H1 (cell line): ENCODE measurements around the gene JPH2. TPM values are rescaled to one million over a fixed set of nuclear protein-coding genes. Genes with fewer than 3 reads are reported as not detected.

Experiments
- CTCF ChIA-PET: fragments of 300-600 bp; sonication (Branson Sonifier 250); formaldehyde crosslinking; loops from one replicate; lab custom pipeline; 2021; ENCODE audit not compliant: partially characterized antibody; lab: Charles Lee
- POLR2A ChIA-PET: fragments of 300-600 bp; sonication (Branson Sonifier 250); formaldehyde crosslinking; loops from one replicate; lab custom pipeline; 2021; ENCODE audit warnings: inconsistent platforms; ENCODE audit not compliant: partially characterized antibody; lab: Charles Lee
- DNase-seq, 2 experiments: peaks; one replicate each; pipeline versions ENCODE4 v3.0.0 to v3.0.0-alpha.2; 2010 to 2022; ENCODE audit warnings: low spot score in 2 of 2, low read depth in 1 of 2, mixed read lengths in 1 of 2
- FAIRE-seq: peaks from 2 replicates; lab custom pipeline; 2011; peaks lifted over from hg19 to GRCh38; lab: Jason Lieb, UNC
- H2AFZ ChIP-seq: 2 replicates; pipeline ENCODE4 v1.8.1; 2012; ENCODE audit warnings: low read length, inconsistent platforms
- H2AK5ac ChIP-seq: 2 replicates; pipeline ENCODE4 v1.6.1; 2013; ENCODE audit warnings: low read depth, low read length
- H2BK120ac ChIP-seq: replicated peaks from 2 replicates; pipeline ENCODE3; 2013; ENCODE audit warnings: low read depth, low read length, inconsistent platforms
- H2BK12ac ChIP-seq: 2 replicates; pipeline ENCODE4 v1.6.1; 2013; ENCODE audit warnings: low read depth, low read length
- H2BK15ac ChIP-seq: 2 replicates; pipeline ENCODE4 v1.6.1; 2013; ENCODE audit warnings: low read length
- H2BK20ac ChIP-seq: 2 replicates; pipeline ENCODE4 v1.6.1; 2013; ENCODE audit warnings: low read length
- H2BK5ac ChIP-seq: 2 replicates; pipeline ENCODE4 v1.6.1; 2013; ENCODE audit warnings: low read depth, low read length
- H3K14ac ChIP-seq: 2 replicates; pipeline ENCODE4 v1.6.1; 2013; ENCODE audit warnings: inconsistent platforms; ENCODE audit not compliant: insufficient read length
- H3K18ac ChIP-seq: 2 replicates; pipeline ENCODE4 v1.6.1; 2013; ENCODE audit warnings: low read length; ENCODE audit errors: extremely low read depth
- H3K23ac ChIP-seq: 2 replicates; pipeline ENCODE4 v1.6.1; 2013; ENCODE audit warnings: inconsistent platforms; ENCODE audit not compliant: insufficient read length
- H3K23me2 ChIP-seq: 2 replicates; pipeline ENCODE4 v1.6.1; 2013; ENCODE audit warnings: low read depth, low read length
- H3K27ac ChIP-seq: 2 replicates; pipeline ENCODE4 v1.6.1; 2011; ENCODE audit warnings: low read depth, low read length, inconsistent platforms
- H3K27me3 ChIP-seq, 4 experiments: replicated peaks in 1 of 4; 1 replicate in 1 of 4; 2 replicates in 3 of 4; pipeline versions ENCODE4 v1.6.1 to v1.8.1; 2011 to 2013; ENCODE audit warnings: low read length in 3 of 4, mild to moderate bottlenecking in 3 of 4, inconsistent platforms in 2 of 4, mixed read lengths in 2 of 4, moderate library complexity in 1 of 4; ENCODE audit not compliant: control insufficient read depth in 3 of 4, insufficient read depth in 3 of 4; ENCODE audit errors: extremely low read depth in 1 of 4
- H3K36me3 ChIP-seq, 4 experiments: 2 replicates each; pipeline versions ENCODE4 v1.6.1 to v1.8.1; 2011 to 2013; ENCODE audit warnings: mild to moderate bottlenecking in 4 of 4, low read length in 3 of 4, moderate library complexity in 2 of 4, control low read depth in 1 of 4, inconsistent platforms in 1 of 4; ENCODE audit not compliant: insufficient read depth in 4 of 4, control insufficient read depth in 2 of 4
- H3K4ac ChIP-seq: replicated peaks from 2 replicates; pipeline ENCODE3; 2013; ENCODE audit warnings: low read length, low read depth, mixed read lengths, inconsistent platforms; ENCODE audit not compliant: insufficient read length
- H3K4me1 ChIP-seq, 4 experiments: replicated peaks in 1 of 4; 1 replicate in 1 of 4; 2 replicates in 3 of 4; pipeline versions ENCODE4 v1.6.1 to v1.8.1; 2011 to 2013; ENCODE audit warnings: low read length in 3 of 4, inconsistent platforms in 2 of 4, mixed read lengths in 1 of 4; ENCODE audit not compliant: insufficient read depth in 4 of 4, control insufficient read depth in 3 of 4
- H3K4me2 ChIP-seq, 2 experiments: 2 replicates each; pipeline versions ENCODE4 v1.6.1 to v1.8.1; 2011 to 2013; ENCODE audit warnings: low read depth in 2 of 2, low read length in 2 of 2, control low read depth in 1 of 2, inconsistent platforms in 1 of 2, mild to moderate bottlenecking in 1 of 2; ENCODE audit not compliant: insufficient read depth in 1 of 2
- H3K4me3 ChIP-seq, 4 experiments: fragments of 200-600, 300-600 bp in 1 of 4; sonication (generic), shearing (Covaris generic), sonication (Bioruptor Twin) in 1 of 4; 2 replicates each; pipeline versions ENCODE4 v1.5.1 to v1.8.1; 2011 to 2016; ENCODE audit warnings: low read length in 4 of 4, low read depth in 3 of 4, control low read depth in 2 of 4, inconsistent platforms in 2 of 4, mild to moderate bottlenecking in 2 of 4, mixed read lengths in 1 of 4, moderate library complexity in 1 of 4; ENCODE audit not compliant: insufficient read depth in 2 of 4; ENCODE audit errors: extremely low read depth in 1 of 4
- H3K56ac ChIP-seq: replicated peaks from 2 replicates; pipeline ENCODE3; 2013; ENCODE audit warnings: low read depth, mild to moderate bottlenecking, mixed read lengths, low read length, inconsistent platforms; ENCODE audit not compliant: insufficient read length
- H3K79me1 ChIP-seq: 2 replicates; pipeline ENCODE4 v1.6.1; 2013; ENCODE audit warnings: low read depth, low read length, control low read depth
- H3K79me2 ChIP-seq, 2 experiments: 2 replicates each; pipeline versions ENCODE4 v1.6.1 to v1.8.1; 2012 to 2013; ENCODE audit warnings: low read length in 2 of 2, mild to moderate bottlenecking in 2 of 2, inconsistent platforms in 1 of 2; ENCODE audit not compliant: insufficient read depth in 2 of 2, control insufficient read depth in 1 of 2
- H3K9ac ChIP-seq, 4 experiments: replicated peaks in 1 of 4; 1 replicate in 1 of 4; 2 replicates in 3 of 4; pipeline versions ENCODE4 v1.6.1 to v1.8.1; 2011 to 2013; ENCODE audit warnings: low read depth in 3 of 4, low read length in 3 of 4, control low read depth in 2 of 4, mild to moderate bottlenecking in 2 of 4, moderate library complexity in 2 of 4, inconsistent platforms in 1 of 4; ENCODE audit errors: extremely low read depth in 1 of 4
- H3K9me3 ChIP-seq, 2 experiments: 2 replicates each; pipeline versions ENCODE4 v1.6.1 to v1.8.1; 2012 to 2013; ENCODE audit warnings: mild to moderate bottlenecking in 2 of 2, moderate library complexity in 2 of 2, control low read depth in 1 of 2, inconsistent platforms in 1 of 2, low read depth in 1 of 2, low read length in 1 of 2, mixed read lengths in 1 of 2; ENCODE audit not compliant: insufficient read depth in 2 of 2
- H4K20me1 ChIP-seq, 2 experiments: replicated peaks in 1 of 2; 2 replicates each; pipeline versions ENCODE3 to v1.8.1; 2011 to 2013; ENCODE audit warnings: inconsistent platforms in 2 of 2, low read length in 2 of 2, mild to moderate bottlenecking in 1 of 2; ENCODE audit not compliant: insufficient read depth in 2 of 2, control insufficient read depth in 1 of 2
- H4K5ac ChIP-seq: 2 replicates; pipeline ENCODE4 v1.6.1; 2013; ENCODE audit warnings: low read length, low read depth, mixed read lengths, inconsistent platforms; ENCODE audit not compliant: insufficient read length
- H4K8ac ChIP-seq: 2 replicates; pipeline ENCODE4 v1.8.0; 2013; ENCODE audit warnings: mild to moderate bottlenecking, moderate library complexity, low read length, inconsistent platforms; ENCODE audit not compliant: insufficient read depth; ENCODE audit errors: extremely low read depth
- H4K91ac ChIP-seq: replicated peaks from 2 replicates; pipeline ENCODE3; 2013; ENCODE audit warnings: low read length, mixed read lengths, inconsistent platforms; ENCODE audit not compliant: insufficient read length
- CHD2 ChIP-seq: IDR thresholded peaks from 2 replicates; pipeline ENCODE4 v1.6.1; 2012; ENCODE audit warnings: low read length, improper control_type of control experiment
- CREB1 ChIP-seq: IDR thresholded peaks from 2 replicates; pipeline ENCODE4 v1.6.1; 2012; ENCODE audit warnings: inconsistent platforms
- EP300 ChIP-seq, 2 experiments: IDR thresholded peaks; 1 replicate in 1 of 2; 2 replicates in 1 of 2; pipeline ENCODE4 v1.6.1; 2011 to 2012; ENCODE audit warnings: low read depth in 2 of 2, low read length in 2 of 2, mild to moderate bottlenecking in 2 of 2, borderline replicate concordance in 1 of 2, inconsistent platforms in 1 of 2, moderate library complexity in 1 of 2
- EZH2 ChIP-seq: fragments of 200-600 bp; sonication (generic); IDR thresholded peaks from 2 replicates; pipeline ENCODE4 v1.7.1; 2012; ENCODE audit warnings: low read depth, mild to moderate bottlenecking, moderate library complexity, low read length, inconsistent platforms; ENCODE audit not compliant: severe bottlenecking
- KDM4A ChIP-seq: IDR thresholded peaks from one replicate; pipeline ENCODE4 v1.7.1; 2012; ENCODE audit warnings: low read depth, mild to moderate bottlenecking, moderate library complexity, low read length, inconsistent platforms; ENCODE audit not compliant: severe bottlenecking
- KDM5A ChIP-seq: fragments of 200-600 bp; IDR thresholded peaks from 2 replicates; pipeline ENCODE4 v1.7.1; 2012; ENCODE audit warnings: mild to moderate bottlenecking, low read length, inconsistent platforms, mixed read lengths
- MAFK ChIP-seq: IDR thresholded peaks from 2 replicates; pipeline ENCODE4 v1.6.1; 2012; ENCODE audit warnings: low read depth, mild to moderate bottlenecking, improper control_type of control experiment, low read length
- POLR2AphosphoS5 ChIP-seq: IDR thresholded peaks from 2 replicates; pipeline ENCODE4 v1.6.1; 2011; ENCODE audit warnings: low read depth, low read length
- RBBP5 ChIP-seq: IDR thresholded peaks from 2 replicates; pipeline ENCODE4 v1.7.1; 2012; ENCODE audit warnings: low read depth, mild to moderate bottlenecking, inconsistent platforms, low read length, moderate library complexity, borderline replicate concordance
- SP1 ChIP-seq: IDR thresholded peaks from 2 replicates; pipeline ENCODE4 v1.6.1; 2011; ENCODE audit warnings: low read depth, low read length
- SUZ12 ChIP-seq: fragments of 200-600 bp; sonication (generic); IDR thresholded peaks from 2 replicates; pipeline ENCODE4 v1.6.1; 2012; ENCODE audit warnings: mild to moderate bottlenecking, inconsistent platforms, low read length, moderate library complexity, mixed read lengths
- TBP ChIP-seq: IDR thresholded peaks from 2 replicates; pipeline ENCODE4 v1.6.1; 2011; ENCODE audit warnings: low read depth, low read length, improper control_type of control experiment
- TEAD4 ChIP-seq: IDR thresholded peaks from 2 replicates; pipeline ENCODE4 v1.6.1; 2012; ENCODE audit warnings: low read depth, low read length, inconsistent platforms, mixed read lengths
- ZNF274 ChIP-seq: IDR thresholded peaks from 2 replicates; pipeline ENCODE4 v1.7.0; 2012; ENCODE audit warnings: low read length, borderline replicate concordance; ENCODE audit errors: extremely low read depth
- WGBS, 2 experiments: shearing (Covaris generic) in 1 of 2; methylation state at CpG; one replicate each; pipeline versions ENCODE4 v1.1.6 to v1.1.7; 2013 to 2015; ENCODE audit warnings: low lambda C conversion rate in 2 of 2, mixed read lengths in 2 of 2, inconsistent platforms in 1 of 2, low coverage in 1 of 2, missing lambda C conversion rate in 1 of 2; ENCODE audit not compliant: insufficient replicate concordance in 2 of 2, insufficient coverage in 1 of 2, insufficient read length in 1 of 2; ENCODE audit errors: extremely low coverage in 1 of 2, missing lambda C conversion rate in 1 of 2; 5-methylcytosine and 5-hydroxymethylcytosine counted together
- polyA plus RNA-seq, 7 experiments: library from polyadenylated mRNA; depleted of rRNA in 3 of 7; stranded (reverse) in 5 of 7; unstranded in 2 of 7; fragments of >200 nt in 5 of 7; fragments of 200-250 nt in 2 of 7; gene quantifications; 1 replicate in 5 of 7; 2 replicates in 1 of 7; 4 replicates in 1 of 7; pipeline versions ENCODE4 v1.2.1 to v1.2.3, GENCODE V29; 2011 to 2013; ENCODE audit warnings: missing spikeins in 2 of 7, mixed read lengths in 2 of 7
- total RNA-seq: library from RNA; stranded (reverse); fragmentation: NEBNext Ultra II Directional; extraction: Animal tissue kit (Norgen Biotek cat#: 25700); gene quantifications from 2 replicates; pipeline ENCODE4 v1.2.1, GENCODE V29; 2021

Gene JPH2
- total and polyA plus RNA-seq, 2 of the 8 experiments (the other 6 are each of a cell fraction or from before 2014, with no cell fraction given): 0.59 to 1.3 TPM

GRCh38 chr20:44075950-44076232 is 111.1 kb downstream of the JPH2 start:
- DNase-seq: peak in 1 of 2 experiments; percentile 30
- CTCF ChIA-PET: interaction anchor here (1.1 to 1.6 kb wide), 2 partner anchors 11 to 16 kb away, joined by 3 to 4 read pairs; no protein-coding TSS in a partner anchor
- no peaks in the 10 kb centered on the region for H3K79me1 ChIP-seq

More at GRCh38 chr20:44075950-44076232, 111.1 kb downstream of the JPH2 start:
- Histone ChIP-seq H3K14ac (no peak overlapping the region), H3K9me3 (no peaks in the 10 kb centered on the region), H2AK5ac (no peak overlapping the region), H3K4me2 (no peak overlapping the region), H2BK15ac (no peak overlapping the region), H2BK20ac (no peak overlapping the region), H2BK12ac (no peak overlapping the region), H3K56ac (no peak overlapping the region), H4K8ac (no peak overlapping the region), H4K91ac (no peak overlapping the region), H4K20me1 (no peaks in the 10 kb centered on the region), H2AFZ (no peak overlapping the region), H3K79me2 (no peaks in the 10 kb centered on the region), H2BK5ac (no peak overlapping the region), H2BK120ac (no peak overlapping the region), H3K4me1 (peaks cover 0 to 3% (median 0%) of the 10 kb centered on the region in 4 experiments; a peak in 2 of 7 replicates), H3K9ac (no peak overlapping the region), H3K4ac (no peak overlapping the region), H4K5ac (no peak overlapping the region), H3K36me3 (no peaks in the 10 kb centered on the region), H3K27me3 (no peaks in the 10 kb centered on the region), H3K23ac (no peak overlapping the region), H3K4me3 (no peak overlapping the region), H3K18ac (no peak overlapping the region), H3K27ac (no peak overlapping the region), H3K23me2 (no peaks in the 10 kb centered on the region)
- WGBS, 2 experiments: 91% methylated on average over 5 of the region's 5 CpGs; no CpG with 5 or more reads in 1 of the 2 experiments
- no peak for TF ChIP-seq TBP
- no peak for TF ChIP-seq MAFK
- TF ChIP-seq TEAD4: no peak
- TF ChIP-seq CHD2: no peak
- TF ChIP-seq KDM4A: no peak
- TF ChIP-seq ZNF274: no peak
- no peak for TF ChIP-seq SP1
- no peak for TF ChIP-seq RBBP5
- no peak for TF ChIP-seq CREB1
- TF ChIP-seq KDM5A: no peak
- TF ChIP-seq POLR2AphosphoS5: no peak
- TF ChIP-seq EZH2: no peak
- TF ChIP-seq SUZ12: no peak
- no peak for TF ChIP-seq EP300 (IDR thresholded peaks at IDR 0.05; ENCODE audit: borderline replicate concordance in 1 of 2, low read depth in 2 of 2, low read length in 2 of 2)
- POLR2A ChIA-PET: no interaction called here
- FAIRE-seq: no peak
